ENCODE results near the gene SIL1. TPM values are rescaled to one million over a fixed set of nuclear protein-coding genes. Genes with fewer than 3 reads are reported as not detected.

Gene SIL1
- polyA plus RNA-seq, 2 of the 4 experiments (the other 2 are of a cell fraction), result 27.6 to 45.5 TPM

DNA sequence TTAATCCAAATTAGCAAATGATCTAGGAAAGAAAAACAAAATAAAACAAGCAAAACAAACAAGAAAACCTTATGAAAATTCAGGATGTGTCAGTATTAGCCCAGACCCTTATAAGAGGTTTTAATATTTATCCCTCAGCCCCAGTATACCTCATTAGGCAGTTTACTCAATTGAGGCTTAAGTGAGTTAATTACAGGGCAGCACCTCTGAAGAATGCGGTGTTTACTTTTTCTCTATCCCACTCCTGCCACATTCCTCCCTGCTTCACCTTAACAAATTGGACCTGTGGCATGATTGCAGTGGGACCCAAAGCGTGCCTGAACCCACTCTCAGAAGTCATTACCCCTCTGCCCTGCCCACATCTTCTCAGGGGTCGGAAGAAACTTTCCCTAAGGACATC lies 67.1 kb downstream of the SIL1 start:
- Histone ChIP-seq H3K4me2 (no peak overlapping the region), H3K4me1 (0 out of 3 replicates have a peak, but pooled peaks cover 5% of the 10 kb centered on the region), H3K27ac (no peak overlapping the region), H3K4me3 (no peak overlapping the region), H3K9me3 (no peaks in the 10 kb centered on the region)
- DNase-seq (ENCODE audit: low read depth in 1 of 2, low spot score in 1 of 2), result no peak
- WGBS (ENCODE audit: missing lambda C conversion rate), result 81% methylated on average over 3 of the region's 3 CpGs
- TF ChIP-seq CEBPB (IDR thresholded peaks at IDR 0.05), result no peak
- no peak for TF ChIP-seq ZC3H11A (IDR thresholded peaks at IDR 0.05)
- no peak for FAIRE-seq
- ATAC-seq, result no peak
- ChIA-PET POLR2A (no interaction called here), CTCF (interaction anchor here (1.4 kb wide), 1 partner anchor 11 kb away, joined by 6 read pairs; no protein-coding TSS in a partner anchor)

- ChIA-PET CTCF (interaction anchor here (0.7 to 1.0 kb wide), 2 partner anchors 11 to 15 kb away, joined by 3 to 4 read pairs; no protein-coding TSS in a partner anchor), POLR2A (no interaction called here)
- FAIRE-seq (no peak), ATAC-seq (no peak), DNase-seq (ENCODE audit: low read depth in 1 of 2, low spot score in 1 of 2) (no peak)
- 0 out of 3 replicates have a peak, but pooled peaks cover 5% of the 10 kb centered on the region for H3K4me1 ChIP-seq
- TF ChIP-seq CEBPB (IDR thresholded peaks at IDR 0.05) (no peak), BHLHE40 (IDR thresholded peaks at IDR 0.05; ENCODE audit: low read depth, low read length) (no peak), CBX8 (IDR thresholded peaks at IDR 0.05) (no peak), ZNF302 (CRISPR knock-in tag; IDR thresholded peaks at IDR 0.05) (no peak), FOXS1 (CRISPR knock-in tag; IDR thresholded peaks at IDR 0.05) (no peak), RCOR1 (IDR thresholded peaks at IDR 0.05; ENCODE audit: low read depth, low read length) (no peak), ZFP36 (IDR thresholded peaks at IDR 0.05; ENCODE audit: borderline replicate concordance, partially characterized antibody) (no peak), TFCP2L1 (CRISPR knock-in tag; IDR thresholded peaks at IDR 0.05) (no peak)
- TF ChIP-seq, protein P1, sequence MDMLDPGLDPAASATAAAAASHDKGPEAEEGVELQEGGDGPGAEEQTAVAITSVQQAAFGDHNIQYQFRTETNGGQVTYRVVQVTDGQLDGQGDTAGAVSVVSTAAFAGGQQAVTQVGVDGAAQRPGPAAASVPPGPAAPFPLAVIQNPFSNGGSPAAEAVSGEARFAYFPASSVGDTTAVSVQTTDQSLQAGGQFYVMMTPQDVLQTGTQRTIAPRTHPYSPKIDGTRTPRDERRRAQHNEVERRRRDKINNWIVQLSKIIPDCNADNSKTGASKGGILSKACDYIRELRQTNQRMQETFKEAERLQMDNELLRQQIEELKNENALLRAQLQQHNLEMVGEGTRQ (IDR thresholded peaks at IDR 0.05), result no peak
- TF ChIP-seq, protein P2, sequence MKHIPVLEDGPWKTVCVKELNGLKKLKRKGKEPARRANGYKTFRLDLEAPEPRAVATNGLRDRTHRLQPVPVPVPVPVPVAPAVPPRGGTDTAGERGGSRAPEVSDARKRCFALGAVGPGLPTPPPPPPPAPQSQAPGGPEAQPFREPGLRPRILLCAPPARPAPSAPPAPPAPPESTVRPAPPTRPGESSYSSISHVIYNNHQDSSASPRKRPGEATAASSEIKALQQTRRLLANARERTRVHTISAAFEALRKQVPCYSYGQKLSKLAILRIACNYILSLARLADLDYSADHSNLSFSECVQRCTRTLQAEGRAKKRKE (CRISPR knock-in tag; IDR thresholded peaks at IDR 0.05; ENCODE audit: low read depth), result no peak
- TF ChIP-seq, protein P3, sequence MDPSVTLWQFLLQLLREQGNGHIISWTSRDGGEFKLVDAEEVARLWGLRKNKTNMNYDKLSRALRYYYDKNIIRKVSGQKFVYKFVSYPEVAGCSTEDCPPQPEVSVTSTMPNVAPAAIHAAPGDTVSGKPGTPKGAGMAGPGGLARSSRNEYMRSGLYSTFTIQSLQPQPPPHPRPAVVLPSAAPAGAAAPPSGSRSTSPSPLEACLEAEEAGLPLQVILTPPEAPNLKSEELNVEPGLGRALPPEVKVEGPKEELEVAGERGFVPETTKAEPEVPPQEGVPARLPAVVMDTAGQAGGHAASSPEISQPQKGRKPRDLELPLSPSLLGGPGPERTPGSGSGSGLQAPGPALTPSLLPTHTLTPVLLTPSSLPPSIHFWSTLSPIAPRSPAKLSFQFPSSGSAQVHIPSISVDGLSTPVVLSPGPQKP (IDR thresholded peaks at IDR 0.05; ENCODE audit: low read depth, low read length), result no peak
- H3K27ac ChIP-seq, result no peak overlapping the region
- no peak overlapping the region for H3K4me3 ChIP-seq
- WGBS (ENCODE audit: missing lambda C conversion rate), result 89% methylated on average over 4 of the region's 4 CpGs
- H3K4me2 ChIP-seq, result no peak overlapping the region
- H3K9me3 ChIP-seq, result no peaks in the 10 kb centered on the region
Observed at GRCh38 chr5:139130214-139130613, 68.0 kb downstream of the SIL1 start.

DNA sequence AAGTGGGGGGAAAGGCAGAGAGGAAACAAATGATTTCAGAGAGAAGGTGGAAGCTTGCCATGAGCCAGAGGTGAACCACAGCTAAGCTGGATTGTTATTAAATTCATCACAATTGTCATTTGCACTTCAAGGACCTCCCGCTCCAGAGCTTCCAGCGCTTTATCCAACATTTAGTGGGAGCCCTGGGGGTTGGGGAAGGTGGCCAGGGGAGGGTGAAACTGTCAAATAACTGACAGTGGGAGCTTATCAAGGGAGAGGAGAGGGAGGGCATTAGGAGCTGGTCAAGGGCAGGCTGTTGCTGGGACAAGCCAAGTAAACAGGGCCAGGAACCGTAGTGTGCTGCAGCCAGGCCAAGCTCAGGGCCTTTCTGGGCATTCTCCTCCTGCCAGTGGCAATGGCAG lies 71.5 kb downstream of the SIL1 start:
- no peak for DNase-seq (ENCODE audit: low read depth in 1 of 2, low spot score in 1 of 2)
- FAIRE-seq, result no peak
- no peak overlapping the region for H3K27ac ChIP-seq
- WGBS (ENCODE audit: missing lambda C conversion rate), result 94% methylated on average over 3 of the region's 3 CpGs
- no peak for ATAC-seq
- POLR2A ChIA-PET, result no interaction called here
- no peaks in the 10 kb centered on the region for H3K4me1 ChIP-seq
- CTCF ChIA-PET, result interaction anchor here (1.1 to 2.3 kb wide), 3 partner anchors 9 to 485 kb away, joined by 3 to 7 read pairs (median 5); no protein-coding TSS in a partner anchor
- H3K4me2 ChIP-seq, result no peak overlapping the region
- H3K9me3 ChIP-seq, result no peaks in the 10 kb centered on the region
- TF ChIP-seq MAFK (IDR thresholded peaks at IDR 0.05; ENCODE audit: partially characterized antibody) (no peak), EP300 (IDR thresholded peaks at IDR 0.05) (no peak), KDM5A (IDR thresholded peaks at IDR 0.05) (no peak), FOXS1 (CRISPR knock-in tag; IDR thresholded peaks at IDR 0.05) (no peak), EHMT2 (IDR thresholded peaks at IDR 0.05; ENCODE audit: low read depth) (no peak)
- no peak overlapping the region for H3K4me3 ChIP-seq

- TF ChIP-seq, protein P4, sequence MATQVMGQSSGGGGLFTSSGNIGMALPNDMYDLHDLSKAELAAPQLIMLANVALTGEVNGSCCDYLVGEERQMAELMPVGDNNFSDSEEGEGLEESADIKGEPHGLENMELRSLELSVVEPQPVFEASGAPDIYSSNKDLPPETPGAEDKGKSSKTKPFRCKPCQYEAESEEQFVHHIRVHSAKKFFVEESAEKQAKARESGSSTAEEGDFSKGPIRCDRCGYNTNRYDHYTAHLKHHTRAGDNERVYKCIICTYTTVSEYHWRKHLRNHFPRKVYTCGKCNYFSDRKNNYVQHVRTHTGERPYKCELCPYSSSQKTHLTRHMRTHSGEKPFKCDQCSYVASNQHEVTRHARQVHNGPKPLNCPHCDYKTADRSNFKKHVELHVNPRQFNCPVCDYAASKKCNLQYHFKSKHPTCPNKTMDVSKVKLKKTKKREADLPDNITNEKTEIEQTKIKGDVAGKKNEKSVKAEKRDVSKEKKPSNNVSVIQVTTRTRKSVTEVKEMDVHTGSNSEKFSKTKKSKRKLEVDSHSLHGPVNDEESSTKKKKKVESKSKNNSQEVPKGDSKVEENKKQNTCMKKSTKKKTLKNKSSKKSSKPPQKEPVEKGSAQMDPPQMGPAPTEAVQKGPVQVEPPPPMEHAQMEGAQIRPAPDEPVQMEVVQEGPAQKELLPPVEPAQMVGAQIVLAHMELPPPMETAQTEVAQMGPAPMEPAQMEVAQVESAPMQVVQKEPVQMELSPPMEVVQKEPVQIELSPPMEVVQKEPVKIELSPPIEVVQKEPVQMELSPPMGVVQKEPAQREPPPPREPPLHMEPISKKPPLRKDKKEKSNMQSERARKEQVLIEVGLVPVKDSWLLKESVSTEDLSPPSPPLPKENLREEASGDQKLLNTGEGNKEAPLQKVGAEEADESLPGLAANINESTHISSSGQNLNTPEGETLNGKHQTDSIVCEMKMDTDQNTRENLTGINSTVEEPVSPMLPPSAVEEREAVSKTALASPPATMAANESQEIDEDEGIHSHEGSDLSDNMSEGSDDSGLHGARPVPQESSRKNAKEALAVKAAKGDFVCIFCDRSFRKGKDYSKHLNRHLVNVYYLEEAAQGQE (IDR thresholded peaks at IDR 0.05), result no peak
- TF ChIP-seq FOSL2 (IDR thresholded peaks at IDR 0.05), result no peak
- TF ChIP-seq FOSL2 (CRISPR knock-in tag; IDR thresholded peaks at IDR 0.05), result no peak
- TF ChIP-seq SREBF2 (IDR thresholded peaks at IDR 0.05), result no peak
- TF ChIP-seq, protein P5, sequence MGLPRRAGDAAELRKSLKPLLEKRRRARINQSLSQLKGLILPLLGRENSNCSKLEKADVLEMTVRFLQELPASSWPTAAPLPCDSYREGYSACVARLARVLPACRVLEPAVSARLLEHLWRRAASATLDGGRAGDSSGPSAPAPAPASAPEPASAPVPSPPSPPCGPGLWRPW (IDR thresholded peaks at IDR 0.05), result no peak
- no peak for TF ChIP-seq SMC3 (IDR thresholded peaks at IDR 0.05)
- no peak for TF ChIP-seq JUNB (IDR thresholded peaks at IDR 0.05)
- no peak for TF ChIP-seq POLR2A (IDR thresholded peaks at IDR 0.05; ENCODE audit: low read length)
- no peak for TF ChIP-seq TP53 (CRISPR knock-in tag; IDR thresholded peaks at IDR 0.05)
- no peak for TF ChIP-seq POLR2AphosphoS2 (conservative IDR thresholded peaks at IDR 0.05; ENCODE audit: low read length)
- TF ChIP-seq KDM5A (IDR thresholded peaks at IDR 0.05), result no peak
- TF ChIP-seq HDAC2 (IDR thresholded peaks at IDR 0.05), result no peak
- no peak for FAIRE-seq
- DNase-seq (ENCODE audit: low read depth in 1 of 2, low spot score in 1 of 2), result no peak
- H3K4me2 ChIP-seq, result no peak overlapping the region
- WGBS (ENCODE audit: missing lambda C conversion rate), result 19% methylated on average over 1 of the region's 1 CpG
- ChIA-PET POLR2A (no interaction called here), CTCF (interaction anchor here (0.6 to 2.3 kb wide), 4 partner anchors 10 to 485 kb away, joined by 3 to 7 read pairs (median 4); no protein-coding TSS in a partner anchor)
- no peak for ATAC-seq
- no peaks in the 10 kb centered on the region for H3K9me3 ChIP-seq
- no peak overlapping the region for H3K4me3 ChIP-seq
- no peak overlapping the region for H3K27ac ChIP-seq
- H3K4me1 ChIP-seq, result no peaks in the 10 kb centered on the region
Observed at GRCh38 chr5:139125991-139126390, 72.2 kb downstream of the SIL1 start.

All from A549 (cell line).